Heart left ventricle (tissue), 16 donors: ENCODE measurements around the gene NPEPPS. TPM values are rescaled to one million over a fixed set of nuclear protein-coding genes. Genes with fewer than 3 reads are reported as not detected.
A peak's percentile ranks its signal among the peaks of the same experiment; 100 is the strongest.

Experiments
- ATAC-seq, 4 donors: fragments of 200-7000 bp; cut with Tn5 transposase; one replicate each; pipeline ENCODE4 v1.9.1; 2020 to 2022; ENCODE audit warnings: moderate library complexity in 4 of 4, mild to moderate bottlenecking in 3 of 4, moderate number of reproducible peaks in 1 of 4
- DNase-seq, 5 donors: peaks; one replicate each; pipeline ENCODE4 v3.0.0-alpha.2; 2020
- H3K27ac ChIP-seq, 12 donors: fragments of 200-600 bp; sonication (generic) in 4 of 12; one replicate each; pipeline versions ENCODE4 v1.5.0 to v1.8.0; 2016 to 2022; ENCODE audit warnings: mild to moderate bottlenecking in 2 of 12
- H3K27me3 ChIP-seq, 9 donors: fragments of 200-600 bp; sonication (generic) in 2 of 9; one replicate each; pipeline versions ENCODE4 v1.5.1 to v1.8.0; 2016 to 2022; ENCODE audit warnings: mild to moderate bottlenecking in 3 of 9
- H3K36me3 ChIP-seq, 9 donors: fragments of 200-600 bp; sonication (generic) in 2 of 9; one replicate each; pipeline versions ENCODE4 v1.5.0 to v1.8.0; 2018 to 2022; ENCODE audit warnings: mild to moderate bottlenecking in 2 of 9
- H3K4me1 ChIP-seq, 12 donors: fragments of 200-600 bp; sonication (generic) in 4 of 12; one replicate each; pipeline versions ENCODE4 v1.5.0 to v1.8.0; 2016 to 2022; ENCODE audit warnings: mild to moderate bottlenecking in 3 of 12
- H3K4me3 ChIP-seq, 12 donors: fragments of 200-600 bp; sonication (generic) in 4 of 12; one replicate each; pipeline versions ENCODE4 v1.5.0 to v1.8.0; 2017 to 2022; ENCODE audit warnings: mild to moderate bottlenecking in 9 of 12, moderate library complexity in 4 of 12
- H3K9me3 ChIP-seq, 12 donors: fragments of 200-600 bp; sonication (generic) in 4 of 12; one replicate each; pipeline versions ENCODE4 v1.5.0 to v1.8.0; 2016 to 2022; ENCODE audit warnings: mild to moderate bottlenecking in 1 of 12
- CTCF ChIP-seq, 12 donors: fragments of 200-600 bp; sonication (generic) in 4 of 12; IDR thresholded peaks; one replicate each; pipeline versions ENCODE4 v1.5.0 to v1.8.0; 2018 to 2022; ENCODE audit warnings: antibody characterized with exemption in 12 of 12, mild to moderate bottlenecking in 5 of 12
- POLR2A ChIP-seq, 2 donors: fragments of 450-650 bp; IDR thresholded peaks; one replicate each; pipeline ENCODE4 v1.6.1; 2017; ENCODE audit warnings: antibody characterized with exemption in 2 of 2, mild to moderate bottlenecking in 2 of 2, moderate library complexity in 2 of 2
- WGBS, 4 donors: extraction: QIAGEN DNeasy Blood & Tissue Kit in 2 of 4; methylation state at CpG; one replicate each; pipeline versions ENCODE4 v1.1.5 to v1.1.7; 2013 to 2018; 5-methylcytosine and 5-hydroxymethylcytosine counted together
- intact Hi-C, 10 donors: fragments of 100-400 bp; cut with DNase I; formaldehyde crosslinking; loops; one replicate each; pipeline versions ENCODE4 v1.11.1 to v1.14.2; 2022
- polyA plus RNA-seq, 2 donors: library from polyadenylated mRNA; stranded (reverse); fragments of 200-250 nt; gene quantifications; one replicate each; pipeline ENCODE4 v1.2.3, GENCODE V29; 2013
- total RNA-seq, 9 donors: library from RNA; depleted of rRNA in 2 of 9; stranded (reverse); fragments of >200 nt in 2 of 9; fragmentation: NEBNext Ultra II Directional in 3 of 9; extraction: Animal tissue kit (Norgen Biotek cat#: 25700) in 3 of 9; gene quantifications; one replicate each; pipeline versions ENCODE4 v1.1.0 to v1.2.4, GENCODE V29; 2016 to 2023
- donor health status: ischemic (EF 13 %, LVEDD 7.1; RV severe dilation, severe dysfunction).
- donor health status: healthy with polysubstance abuse.
- donor health status: DM: no; HTN: yes; CAD: no.
- donor health status: DM: no; HTN: no; CAD: no.
- donor health status: ischemic (EF 25% LVEDD 6.9; RV normal size, moderate dysfunction).
- donor health status: ischemic (EF 25% LVEDD 5.7; RV mildly dilated, moderate dysfunction).
- donor health status: healthy.
- donor health status: DM: yes; HTN: yes; CAD: no.
- donor health status: ischemic (EF 35%, LVEDD 5.7; RV mildly dilated, moderate dysfunction).
- donor health status: nonischemic (EF 11% LVEDD 7.7; RV severe dilation, severe dysfunction).
- donor health status: DM: yes; HTN: yes; CAD: no.
- donor health status: PGD.
- donor health status: ischemic (EF 29% LVEDD 5.4; RV normal size, mild dysfunction).
- donor health status: nonischemic (EF 23%, LVEDD 6.1; RV moderate dilation, normal function).

The NPEPPS gene
- total and polyA plus RNA-seq, 11 donors: 23.7 to 98.2 (median 79.0) TPM

DNA sequence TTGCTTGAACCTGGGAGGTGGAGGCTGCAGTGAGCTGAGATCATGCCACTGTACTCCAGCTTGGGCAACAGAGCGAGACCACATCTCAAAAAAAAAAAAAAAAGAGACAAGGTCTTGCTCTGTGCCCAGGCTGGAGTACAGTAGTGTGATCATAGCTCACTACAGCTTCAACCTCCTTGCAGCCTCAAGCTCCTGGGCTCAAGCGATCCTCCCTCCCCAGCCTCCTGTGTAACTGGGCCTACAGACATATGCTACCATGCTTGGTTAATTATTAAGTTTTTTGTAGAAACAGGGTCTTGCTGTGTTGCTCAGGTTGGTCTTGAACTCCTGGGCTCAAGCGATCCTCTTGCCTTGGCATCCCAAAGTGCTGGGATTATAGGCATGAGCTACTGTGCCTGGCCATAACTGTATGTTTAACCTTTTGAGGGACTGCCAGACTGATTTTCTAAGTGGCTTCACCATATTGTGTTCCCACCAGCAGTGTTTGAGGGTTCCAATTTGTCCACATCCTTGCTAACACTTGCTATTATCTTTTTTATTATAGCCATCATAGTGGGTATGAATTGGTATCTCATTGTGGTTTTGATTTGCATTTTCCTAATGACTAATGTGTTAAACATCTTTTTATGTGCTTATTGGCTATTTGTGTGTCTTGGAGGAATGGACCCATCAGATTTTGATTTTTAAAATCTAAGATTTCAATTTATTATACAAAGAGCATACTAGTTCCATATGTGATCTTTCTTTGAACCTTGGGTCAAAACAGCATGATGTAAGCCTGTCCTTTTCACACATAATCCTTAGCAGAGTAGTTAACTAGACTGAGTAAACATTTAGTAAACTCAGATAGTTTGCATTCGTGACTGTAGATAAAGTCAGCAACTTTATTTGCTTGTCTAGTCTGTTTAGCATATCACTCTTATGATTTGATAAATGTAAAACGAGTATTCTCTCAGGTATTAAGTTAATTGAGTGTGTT lies 80.8 kb downstream of the NPEPPS start:
- H3K9me3 ChIP-seq: no peaks in the 10 kb centered on the region
- ATAC-seq (no peak), DNase-seq (no peak)
- intact Hi-C loops: loop anchor here in 7 of 10 donors (5.0 to 10.0 kb wide), 5 partner anchors 107 to 377 kb away; no protein-coding TSS in a partner anchor
- H3K36me3 ChIP-seq: peaks cover 0 to 92% (median 82%) of the 10 kb centered on the region in 9 donors
- no peak overlapping the region for H3K4me3 ChIP-seq
- H3K4me1 ChIP-seq: peaks cover 0 to 7% (median 0%) of the 10 kb centered on the region in 12 donors
- WGBS, 4 donors: 85 to 89% (median 87%) methylated on average over 5 of the region's 5 CpGs
- no peak overlapping the region for H3K27ac ChIP-seq
- no peak for TF ChIP-seq CTCF (IDR thresholded peaks at IDR 0.05)
- no peak for TF ChIP-seq POLR2A (IDR thresholded peaks at IDR 0.05)
- H3K27me3 ChIP-seq: no peaks in the 10 kb centered on the region

GRCh38 chr17:47615766-47616424 lies 85.0 kb downstream of the NPEPPS start:
- H3K27ac ChIP-seq: peak overlapping the region in 1 of 12 donors; percentile 19
- H3K9me3 ChIP-seq: no peaks in the 10 kb centered on the region
- peaks cover 0 to 94% (median 84%) of the 10 kb centered on the region in 9 donors for H3K36me3 ChIP-seq
- intact Hi-C loops: loop anchor here in 8 of 10 donors (2.0 to 10.0 kb wide), 7 partner anchors 111 to 389 kb away; no protein-coding TSS in a partner anchor
- H3K4me1 ChIP-seq: peaks cover 0 to 24% (median 10%) of the 10 kb centered on the region in 12 donors
- no peaks in the 10 kb centered on the region for H3K27me3 ChIP-seq
- ATAC-seq: peak; percentile 36 to 58 (median 47)
- DNase-seq: no peak
- H3K4me3 ChIP-seq: no peak overlapping the region
- TF ChIP-seq CTCF (IDR thresholded peaks at IDR 0.05) (peak; percentile 66 to 86 (median 80)), POLR2A (IDR thresholded peaks at IDR 0.05) (no peak)
- 76 to 80% (median 78%) methylated on average over 7 to 8 of the region's 8 CpGs for WGBS, 4 donors

DNA sequence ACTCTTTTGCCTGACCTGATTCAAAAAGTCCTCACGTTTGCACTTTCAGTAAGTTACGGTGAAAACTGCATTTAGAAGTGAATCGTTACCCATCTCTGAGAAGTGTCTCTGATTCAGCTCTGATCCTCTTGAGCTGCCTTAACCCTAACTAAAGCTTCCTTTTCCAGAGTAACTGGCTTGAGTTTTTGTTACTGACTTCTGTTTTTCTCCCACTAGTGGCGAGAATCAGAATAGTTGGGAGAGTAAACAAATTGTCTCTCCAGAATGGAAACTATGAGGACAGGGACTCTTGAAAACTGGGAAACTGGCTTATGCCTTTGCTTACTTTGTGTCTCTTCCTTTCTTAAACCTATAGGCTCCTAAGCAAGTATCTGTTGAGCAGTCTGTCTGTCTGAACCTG lies 87.5 kb downstream of the NPEPPS start:
- H3K9me3 ChIP-seq: no peaks in the 10 kb centered on the region
- WGBS, 4 donors: 58 to 81% (median 66%) methylated on average over 4 of the region's 4 CpGs
- no peak overlapping the region for H3K4me3 ChIP-seq
- peak overlapping the region in 2 of 12 donors; percentile 50 to 67 for H3K27ac ChIP-seq
- DNase-seq: no peak
- intact Hi-C loops: loop anchor here in 8 of 10 donors (5.0 to 10.0 kb wide), 6 partner anchors 114 to 391 kb away; no protein-coding TSS in a partner anchor
- no peak for TF ChIP-seq POLR2A (IDR thresholded peaks at IDR 0.05)
- TF ChIP-seq CTCF (IDR thresholded peaks at IDR 0.05): peak in 3 of 12 donors; percentile 5 to 16 (median 14)
- H3K36me3 ChIP-seq: peaks cover 0 to 97% (median 87%) of the 10 kb centered on the region in 9 donors
- no peaks in the 10 kb centered on the region for H3K27me3 ChIP-seq
- H3K4me1 ChIP-seq: peaks cover 0 to 43% (median 29%) of the 10 kb centered on the region in 12 donors
- ATAC-seq: no peak
